Amniotic epithelial cell (primary cell): ENCODE data around the gene C8G.

Source experiments
- DNase-seq: peaks from one replicate; pipeline ENCODE4 v3.0.0-alpha.2; 2010; ENCODE audit warnings: low read depth

The C8G gene

DNA sequence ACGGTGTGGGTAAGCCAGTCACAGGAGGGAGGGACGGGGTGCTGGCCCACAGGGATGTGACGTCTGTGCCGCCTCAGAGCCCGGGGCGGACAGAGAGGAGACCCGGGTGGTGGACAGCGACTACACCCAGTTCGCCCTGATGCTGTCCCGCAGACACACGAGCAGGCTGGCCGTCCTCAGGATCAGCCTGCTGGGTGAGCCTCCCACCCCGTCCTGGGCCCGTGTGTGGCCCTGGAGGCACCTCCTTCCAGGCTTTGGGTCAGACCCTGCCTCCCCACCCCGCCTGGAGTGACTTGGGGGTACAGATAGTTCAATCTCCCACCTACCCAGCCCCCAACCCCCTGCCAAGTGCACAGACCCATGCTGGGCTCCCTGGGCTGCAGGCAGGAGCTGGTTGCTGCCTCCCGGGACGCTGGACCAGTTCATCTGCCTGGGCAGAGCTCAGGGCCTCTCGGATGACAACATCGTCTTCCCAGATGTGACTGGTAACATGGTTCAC, 8.8 kb downstream of the C8G start:
- DNase-seq = no peak

DNA sequence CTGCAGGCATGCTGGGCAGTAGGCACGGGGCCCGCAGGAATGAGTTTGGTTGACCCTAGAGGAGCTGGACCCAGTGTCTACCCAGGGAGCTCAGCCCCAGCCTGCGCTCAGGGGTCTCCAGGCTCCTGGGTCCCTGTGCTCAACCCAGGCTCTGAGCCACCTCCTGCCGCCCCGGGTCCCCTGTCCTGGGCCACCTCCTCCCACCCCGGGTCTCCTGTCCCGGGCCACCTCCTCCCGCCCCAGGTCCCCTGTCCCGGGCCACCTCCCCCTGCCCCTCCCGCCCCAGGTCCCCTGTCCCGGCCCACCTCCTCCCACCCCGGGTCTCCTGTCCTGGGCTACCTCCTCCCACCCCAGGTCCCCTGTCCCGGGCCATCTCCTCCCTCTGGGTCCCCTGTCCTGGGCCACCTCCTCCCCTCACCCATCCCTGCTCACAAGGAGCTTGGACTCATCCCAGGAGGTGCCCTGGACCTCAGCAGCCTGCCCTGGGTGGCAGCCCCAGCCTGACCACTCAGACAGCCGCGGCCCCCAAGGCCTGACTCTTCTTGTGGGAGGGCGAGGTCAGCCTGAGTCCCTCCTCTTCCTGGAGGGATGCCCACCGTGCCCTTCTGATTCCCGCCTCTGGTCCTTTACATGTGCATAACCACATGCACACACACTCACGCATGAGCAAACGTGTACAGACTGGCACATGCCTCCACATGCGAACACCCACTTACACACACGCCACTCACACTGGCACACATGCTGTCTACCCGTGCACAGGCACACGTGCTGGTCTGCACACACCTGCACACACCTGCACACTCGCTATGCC, 9.4 kb downstream of the C8G start:
- no peak for DNase-seq

DNA sequence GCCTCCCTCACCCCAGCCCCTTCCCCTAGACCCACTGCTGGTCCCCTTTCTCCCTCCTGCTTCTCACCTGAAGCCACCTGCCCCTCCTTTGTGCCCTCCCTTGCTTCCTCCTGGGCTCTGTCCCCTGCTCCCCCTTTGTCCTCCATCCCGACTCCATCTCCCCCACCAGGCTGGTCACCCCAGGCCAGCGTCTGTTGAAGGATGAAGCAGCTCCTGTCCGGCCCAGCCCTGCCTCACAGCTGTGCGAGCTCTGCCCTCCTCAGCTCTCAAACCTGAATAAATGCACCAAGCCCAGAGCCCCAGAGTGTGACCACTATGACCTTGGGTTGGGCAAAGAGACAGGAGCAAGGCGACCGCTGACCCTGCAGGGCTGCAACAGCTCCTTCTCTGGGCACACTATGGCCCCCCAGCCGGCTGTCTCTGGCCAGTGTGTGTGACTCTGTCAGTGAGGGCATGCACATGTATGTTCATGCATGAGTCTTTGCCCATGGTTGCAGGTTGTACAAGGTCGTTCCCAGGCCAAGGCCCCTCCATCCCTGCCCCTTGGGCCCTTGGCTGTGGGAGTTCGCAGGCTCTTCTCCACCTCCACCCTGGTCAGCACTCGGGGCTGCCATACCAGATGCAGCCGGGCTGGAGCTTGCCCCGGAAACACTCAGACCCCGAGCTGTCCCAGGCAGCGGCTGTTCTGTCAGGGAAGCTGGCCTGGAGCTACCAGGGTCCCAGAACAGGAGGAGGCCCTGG, 10.3 kb downstream of the C8G start:
- DNase-seq = no peak

DNA sequence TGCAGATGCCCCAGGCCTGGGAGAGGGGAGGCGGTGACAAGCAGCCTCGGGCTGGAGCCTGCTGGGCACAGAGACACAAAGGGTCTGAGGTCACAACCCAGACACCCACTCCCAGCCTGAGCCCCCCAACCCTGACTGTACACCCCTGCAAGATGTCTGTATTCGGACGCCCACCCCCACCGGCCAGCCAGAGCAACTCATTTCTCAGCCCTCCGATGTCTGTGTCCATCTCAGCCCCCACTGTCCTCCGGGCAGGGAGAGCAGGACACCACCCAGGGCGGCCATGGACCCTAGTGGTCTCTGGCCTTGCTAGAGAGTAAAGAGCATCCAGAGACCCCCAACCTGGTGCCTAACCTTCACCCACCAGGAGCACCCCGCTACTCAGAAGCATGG, 10.9 kb downstream of the C8G start:
- no peak for DNase-seq

DNA sequence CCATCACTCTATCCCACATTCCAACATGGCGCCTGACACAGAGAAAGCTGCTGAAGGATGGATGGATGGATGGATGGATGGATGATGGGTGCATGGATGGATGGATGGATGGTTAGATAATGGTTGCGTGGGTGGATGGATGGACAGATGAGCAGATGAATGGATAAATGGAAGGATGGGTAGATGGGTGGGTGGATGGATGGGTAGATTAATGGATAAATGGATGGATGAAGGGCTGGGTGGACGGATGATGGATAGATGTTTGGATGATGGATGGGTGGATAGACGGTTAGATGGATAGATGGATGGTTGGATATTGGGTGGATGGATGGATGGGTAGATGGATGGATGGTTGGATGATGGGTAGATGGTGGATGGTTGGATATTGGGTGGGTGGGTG, 11.6 kb downstream of the C8G start:
- DNase-seq = no peak

DNA sequence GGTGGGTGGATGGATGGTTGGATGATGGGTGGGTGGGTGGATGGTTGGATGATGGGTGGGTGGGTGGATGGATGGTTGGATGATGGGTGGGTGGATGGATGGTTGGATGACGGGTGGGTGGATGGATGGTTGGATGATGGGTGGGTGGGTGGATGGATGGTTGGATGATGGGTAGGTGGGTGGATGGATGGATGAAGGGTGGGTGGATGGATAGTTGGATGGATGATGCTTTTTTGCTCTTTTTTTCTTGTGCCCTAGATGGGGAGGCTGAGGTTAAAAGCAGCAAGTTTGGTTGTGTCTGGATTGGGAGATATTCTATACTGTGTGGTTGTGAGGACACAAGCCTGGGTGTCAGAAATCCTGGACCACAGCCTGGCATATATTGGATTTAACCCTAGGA, 12.4 kb downstream of the C8G start:
- DNase-seq = no peak

DNA sequence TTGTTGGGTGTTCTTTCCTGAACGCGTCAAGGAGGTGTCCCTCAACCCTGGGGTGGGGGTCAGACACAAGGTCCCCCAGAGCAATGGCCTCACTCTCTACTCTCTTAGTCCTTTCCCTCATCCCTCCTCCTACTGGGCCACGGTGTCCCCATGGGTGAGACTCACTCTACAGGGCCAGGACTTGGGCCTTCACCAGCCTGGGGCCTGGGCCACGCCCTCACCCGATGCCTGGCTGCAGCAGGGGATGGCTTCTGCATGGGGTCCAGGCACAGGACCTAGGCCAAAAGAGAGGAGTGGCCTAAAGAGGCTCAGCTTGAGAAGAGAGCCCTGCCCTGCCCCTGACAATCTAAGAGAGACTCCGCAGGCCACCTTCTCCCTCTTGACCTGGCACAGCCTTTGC, 12.9 kb downstream of the C8G start:
- no peak for DNase-seq

DNA sequence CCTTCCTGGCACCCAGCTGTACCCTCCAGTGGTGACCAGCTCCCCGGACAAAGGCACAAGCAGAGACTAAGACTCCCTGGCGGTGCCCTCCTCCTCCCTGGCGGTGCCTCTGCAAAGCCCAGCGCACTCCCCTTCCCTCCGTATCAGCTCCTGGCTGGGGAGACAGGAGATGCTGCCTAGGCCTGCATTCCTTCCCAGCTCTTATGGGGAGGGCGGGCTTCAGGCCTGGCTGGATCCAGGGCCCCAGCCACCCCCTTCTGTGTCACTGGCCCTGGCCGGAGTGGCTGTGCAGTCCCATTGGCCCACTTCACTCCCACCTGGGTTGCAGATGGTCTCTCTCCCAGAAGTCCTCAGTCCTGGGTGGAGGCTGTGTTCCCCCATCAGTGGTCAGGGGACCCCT, 13.4 kb downstream of the C8G start:
- DNase-seq = no peak

DNA sequence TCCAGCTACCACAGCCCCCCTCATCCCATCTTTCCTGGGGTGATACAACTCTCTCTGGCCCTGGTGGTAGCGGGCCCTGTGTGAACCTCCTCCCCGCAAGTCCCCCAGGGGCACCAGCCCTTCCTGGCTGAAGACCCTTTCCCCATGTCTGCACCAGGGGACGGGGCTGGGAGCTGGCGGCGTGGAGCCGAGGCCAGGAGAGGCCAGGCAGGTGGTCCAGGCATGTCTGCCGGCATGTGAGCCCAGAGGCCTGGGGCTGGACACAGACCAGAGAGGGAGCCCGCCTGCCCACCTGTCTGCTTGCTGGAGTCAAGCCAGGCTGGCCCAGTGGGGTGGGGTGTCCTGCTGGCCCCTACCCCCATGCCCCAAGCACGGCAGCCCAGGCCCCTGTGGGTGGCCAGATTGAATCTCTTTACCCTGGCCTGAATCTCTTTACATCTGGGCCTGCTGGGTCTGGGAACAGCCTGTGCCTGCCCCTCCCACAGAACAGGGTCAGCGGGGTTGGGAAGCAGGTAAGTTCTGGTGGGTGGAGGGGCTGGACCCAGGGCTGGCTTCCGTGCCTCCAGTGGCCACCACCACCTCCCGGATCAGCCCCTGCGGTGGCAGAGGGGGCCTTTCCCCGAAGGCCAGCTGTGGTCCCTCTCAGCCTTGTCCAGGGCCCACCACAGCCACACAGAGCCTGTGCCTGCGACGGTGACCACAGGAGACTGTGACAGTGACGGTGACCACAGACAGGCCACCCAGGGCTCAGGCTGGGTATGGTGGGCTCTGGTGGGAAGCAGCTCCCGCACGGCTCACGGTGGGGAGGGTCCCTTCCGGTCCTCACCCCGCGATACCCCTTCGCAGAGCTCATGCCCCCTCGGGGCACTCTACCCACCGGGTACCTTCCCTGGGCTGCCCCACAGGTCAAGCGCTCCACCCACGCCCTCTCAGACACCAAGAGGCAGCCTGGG, 14.1 kb downstream of the C8G start:
- DNase-seq = no peak

DNA sequence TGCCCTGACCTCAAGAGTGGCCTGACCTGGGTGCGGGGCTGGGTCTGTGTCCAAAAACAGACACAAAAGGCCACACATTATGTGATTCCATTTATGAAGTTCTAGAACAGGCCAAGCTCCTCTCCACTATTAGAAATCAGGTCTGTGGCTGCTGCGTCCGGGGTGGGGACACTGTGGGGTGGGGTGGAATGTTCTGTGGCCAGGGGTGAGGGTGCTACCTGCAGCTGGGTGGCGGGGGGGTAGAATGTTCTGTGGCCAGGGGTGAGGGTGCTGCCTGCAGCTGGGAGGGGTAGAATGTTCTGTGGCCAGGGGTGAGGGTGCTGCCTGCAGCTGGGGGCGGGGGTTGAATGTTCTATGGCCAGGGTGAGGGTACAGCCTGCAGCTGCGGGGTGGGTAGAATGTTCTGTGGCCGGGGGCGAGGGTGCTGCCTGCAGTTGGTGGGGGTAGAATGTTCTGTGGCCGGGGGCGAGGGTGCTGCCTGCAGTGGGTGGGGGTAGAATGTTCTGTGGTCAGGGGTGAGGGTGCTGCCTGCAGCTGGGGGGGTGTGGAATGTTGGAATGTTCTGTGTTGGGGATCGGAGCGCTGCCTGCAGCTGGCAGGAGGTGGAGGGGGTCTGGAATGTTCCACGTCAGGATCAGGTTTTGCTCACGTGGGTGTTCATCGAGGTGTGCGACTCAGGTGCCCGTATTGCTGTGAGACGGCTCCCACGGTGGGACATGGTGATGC, 15.3 kb downstream of the C8G start:
- no peak for DNase-seq

DNA sequence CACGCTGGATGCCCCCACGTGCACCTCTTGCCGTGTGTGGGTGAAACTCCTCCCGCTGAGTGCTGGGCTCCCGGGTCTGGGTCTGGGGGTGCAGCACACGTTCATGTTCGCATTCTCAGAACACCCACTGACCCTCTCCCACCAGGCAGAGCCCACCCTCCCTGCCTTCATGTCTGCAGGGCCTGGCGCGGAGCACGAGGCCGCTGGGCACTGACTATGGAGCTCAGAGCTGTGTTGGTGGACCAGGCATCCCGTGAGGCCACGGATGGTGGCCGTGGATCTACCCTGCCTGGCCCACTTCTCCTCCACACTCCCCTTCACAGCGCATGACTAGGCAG, 15.9 kb downstream of the C8G start:
- no peak for DNase-seq

DNA sequence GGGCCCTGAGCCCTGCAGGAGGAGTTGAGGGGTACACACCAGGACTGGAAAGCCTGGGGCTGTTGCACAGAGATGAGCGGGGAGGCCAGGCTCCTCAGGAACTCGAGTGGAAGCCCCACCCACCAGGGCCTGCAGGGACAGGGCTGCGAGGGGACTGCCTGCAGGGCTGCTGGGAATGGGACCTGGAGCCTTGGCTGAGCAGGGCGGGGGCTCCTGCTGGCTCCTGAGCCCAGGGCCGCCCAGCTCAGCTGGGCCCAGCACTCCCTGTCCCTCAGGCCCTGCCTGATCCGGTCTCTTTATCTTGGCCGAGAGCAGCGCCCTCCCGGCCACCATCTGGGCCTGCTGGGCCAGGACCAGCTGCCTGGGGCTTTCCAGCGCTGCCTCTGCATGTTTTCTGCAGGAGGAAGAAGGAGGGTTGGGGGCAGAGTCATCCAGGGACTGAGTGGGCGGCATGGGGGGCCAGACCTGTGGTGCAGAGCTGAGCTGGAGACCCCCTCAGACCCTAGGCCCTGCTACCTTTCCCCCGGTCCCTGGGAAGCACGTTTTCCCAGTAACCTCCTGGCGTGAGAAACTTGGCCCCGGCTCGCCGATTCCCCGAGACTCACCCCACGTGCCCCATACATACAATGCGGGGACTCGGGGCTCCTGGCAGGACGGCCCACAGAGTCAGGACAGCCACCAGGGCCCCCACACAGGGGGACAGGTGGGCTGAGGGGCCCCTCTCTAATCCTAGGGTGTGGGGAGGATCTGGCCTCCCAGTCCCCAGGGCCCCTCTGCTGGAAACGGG, 16.4 kb downstream of the C8G start:
- no peak for DNase-seq

DNA sequence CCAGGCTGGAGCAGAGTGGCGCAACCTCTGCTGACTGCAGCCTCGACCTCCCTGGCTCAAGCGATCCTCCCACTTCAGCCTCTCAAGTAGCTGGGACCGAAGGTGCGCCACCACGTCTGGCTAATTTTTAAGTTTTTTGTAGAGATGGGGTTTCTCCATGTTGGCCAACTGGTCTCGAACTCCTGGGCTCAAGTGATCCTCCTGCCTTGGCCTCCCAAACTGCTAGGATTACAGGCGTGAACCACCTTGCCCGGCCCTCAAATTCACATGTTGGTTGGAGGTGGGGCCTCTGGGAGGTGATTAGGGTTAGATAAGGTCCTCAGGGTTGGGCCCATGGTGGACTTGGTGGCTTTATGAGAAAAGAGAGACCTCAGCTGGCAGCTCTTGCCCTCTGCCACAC, 17.1 kb downstream of the C8G start:
- DNase-seq = no peak

DNA sequence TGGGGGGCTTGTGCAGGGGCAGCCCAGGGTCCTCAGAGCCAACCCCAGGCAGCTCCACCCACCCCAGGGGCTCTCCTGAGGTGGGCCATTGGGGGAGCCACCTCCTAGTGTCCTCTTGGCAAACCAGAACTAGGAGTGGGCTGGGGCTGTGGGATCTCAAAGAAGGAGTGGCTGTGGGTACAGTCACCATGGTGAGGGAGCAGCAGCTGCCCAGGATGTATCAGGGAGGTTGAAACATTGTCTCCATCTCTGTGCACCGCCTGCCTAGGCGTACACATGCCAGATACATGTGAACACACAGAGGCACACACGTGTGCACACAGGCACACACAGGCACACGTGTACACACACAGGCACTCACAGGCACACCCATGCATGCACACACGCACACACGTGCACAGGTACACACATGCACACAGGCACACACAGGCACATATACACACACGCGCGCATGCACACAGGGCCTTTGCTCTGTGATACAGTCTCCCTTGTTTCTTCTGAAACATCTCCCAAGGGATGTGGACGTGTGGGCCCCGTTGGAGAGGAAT, 17.7 kb downstream of the C8G start:
- DNase-seq = no peak

DNA sequence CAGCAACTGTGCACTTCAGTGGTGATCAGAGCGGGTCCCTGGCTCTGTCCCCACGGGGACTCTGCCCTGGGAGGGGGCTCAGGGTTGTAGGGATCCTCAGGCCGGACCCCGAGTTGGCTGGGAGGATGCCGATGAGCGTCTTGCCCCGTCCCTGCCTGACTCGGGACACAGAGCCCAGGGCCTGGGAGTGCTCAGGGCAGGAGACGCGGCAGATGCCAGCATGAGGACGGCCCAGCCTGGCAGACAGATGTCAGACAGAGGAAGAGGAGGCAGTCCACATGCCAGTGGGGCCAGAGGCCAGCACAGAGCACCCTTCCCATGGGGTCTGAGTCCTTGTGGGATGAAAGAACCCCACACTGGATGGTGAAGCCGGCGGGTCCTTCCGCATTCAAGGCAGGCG, 18.3 kb downstream of the C8G start:
- DNase-seq = no peak

DNA sequence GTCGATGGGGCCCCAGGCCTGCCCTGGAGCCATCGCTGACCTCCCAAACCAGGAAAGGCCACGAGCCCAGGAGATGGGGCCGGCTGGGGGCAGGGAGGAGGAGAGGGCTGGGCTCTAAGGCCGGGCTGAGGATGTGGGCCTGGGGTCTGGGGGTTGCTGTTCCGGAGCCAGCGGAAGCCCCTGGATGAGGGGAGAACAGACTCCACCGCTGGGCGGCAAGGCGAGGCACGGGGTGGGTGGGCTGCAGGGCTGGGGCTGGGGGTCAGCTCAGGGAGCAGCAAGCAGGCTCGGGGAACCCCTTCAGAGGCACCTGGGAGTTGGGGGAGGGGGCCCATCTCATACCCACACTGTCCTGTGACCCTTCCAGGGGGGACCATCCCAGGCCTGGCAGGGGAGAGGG, 18.7 kb downstream of the C8G start:
- DNase-seq = no peak

DNA sequence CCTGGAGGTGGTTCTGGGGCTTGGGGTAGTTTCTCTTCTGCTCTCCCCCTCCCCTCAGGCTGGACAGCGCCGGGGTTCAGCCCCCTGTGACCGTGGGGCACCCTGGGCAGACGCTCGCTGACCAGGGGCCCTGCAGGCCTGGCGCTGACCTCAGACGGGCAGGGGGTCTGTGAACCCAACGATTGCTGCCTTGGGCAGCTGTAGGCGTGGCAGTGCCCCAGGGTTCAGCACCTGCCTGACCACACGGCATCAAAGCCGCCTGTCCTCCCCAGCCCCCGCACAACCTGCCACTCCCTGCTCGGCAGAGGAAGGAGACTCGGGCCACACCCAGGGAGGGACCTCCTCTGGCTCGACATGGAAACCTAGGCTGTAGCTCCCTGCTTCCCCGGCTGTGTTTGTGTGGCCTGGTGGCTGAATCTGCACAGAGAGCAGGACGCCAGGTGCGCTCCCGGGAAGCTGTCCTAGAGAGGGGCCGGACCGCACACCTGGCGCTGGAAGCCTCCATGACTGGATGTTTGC, 19.2 kb downstream of the C8G start:
- DNase-seq = no peak

DNA sequence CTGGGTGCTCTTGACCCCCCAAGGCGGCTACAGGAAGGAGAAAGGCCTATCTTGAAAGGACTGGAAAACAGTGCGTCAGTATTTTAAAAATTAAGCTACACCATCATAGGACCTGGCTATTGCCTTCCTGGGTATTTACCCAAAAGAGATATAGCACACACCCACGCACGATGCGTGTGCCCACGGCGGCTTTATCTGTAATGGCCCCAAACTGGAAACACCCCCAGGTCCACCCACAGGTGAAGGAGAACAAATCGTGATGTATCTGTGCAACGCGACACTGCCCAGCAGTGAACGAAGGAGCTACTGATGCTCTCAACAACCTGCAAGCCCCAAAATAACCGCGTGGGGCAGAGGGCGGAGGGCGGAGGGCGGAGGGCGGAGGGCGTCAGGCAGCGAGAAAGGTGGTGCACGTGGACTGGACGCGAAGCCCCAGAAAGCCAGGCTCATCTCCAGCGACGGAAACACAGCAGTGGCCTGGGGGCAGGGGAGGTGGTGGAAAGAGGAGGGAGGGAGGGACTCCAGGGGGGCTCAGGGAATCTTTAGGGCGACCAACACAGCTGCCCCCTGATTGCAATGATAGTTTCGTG, 19.9 kb downstream of the C8G start:
- no peak for DNase-seq

DNA sequence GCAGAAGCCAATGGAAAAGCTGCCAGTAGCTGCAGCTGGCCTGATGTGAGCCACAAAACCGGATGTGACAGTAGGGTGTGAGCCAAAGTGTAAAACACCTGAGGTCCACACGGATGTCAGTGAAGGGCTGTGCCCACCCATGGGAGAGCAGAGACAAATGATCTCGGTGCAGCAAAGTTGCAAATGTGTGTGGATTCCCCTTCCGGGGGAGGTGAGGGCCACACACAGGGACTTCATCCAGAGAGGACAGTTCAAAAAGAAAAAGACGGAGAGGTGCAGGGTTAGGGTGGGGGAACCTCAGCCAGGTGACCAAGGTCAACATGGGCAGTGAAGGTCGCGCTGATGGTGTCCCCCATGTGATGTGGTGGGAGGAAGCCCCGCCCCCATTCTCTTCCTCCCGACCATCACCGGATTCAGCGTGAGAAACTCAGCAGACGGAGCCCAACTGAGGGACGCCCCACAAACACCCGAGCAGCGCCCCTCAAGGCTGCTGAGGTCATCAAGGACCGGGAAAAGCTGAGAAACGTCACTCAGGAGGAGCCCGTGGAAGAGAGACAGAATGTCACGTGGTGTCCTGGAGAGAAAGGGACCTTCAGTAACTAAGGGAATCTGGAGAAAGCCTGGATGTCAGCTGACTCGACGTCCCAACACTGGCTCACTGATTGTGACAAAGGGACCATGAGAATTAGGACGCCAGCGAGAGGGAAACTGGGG, 20.9 kb downstream of the C8G start:
- DNase-seq = no peak
